Loucy (cell line): ENCODE measurements around the gene RNF135.
"Not testable (repeated sequence)": the region's sequence is repeated elsewhere in the genome, so short reads cannot be mapped to it uniquely, and the experiment has no call there.

ENCODE experiments used
- EZH2phosphoT487 ChIP-seq: fragments of 200-600 bp; IDR thresholded peaks from 2 replicates; pipeline ENCODE4 v1.6.1; 2018; ENCODE audit warnings: antibody characterized with exemption, mild to moderate bottlenecking, moderate library complexity, borderline replicate concordance
- TF ChIP-seq, protein P1 (sequence below): fragments of 200-600 bp; sonication (generic); conservative IDR thresholded peaks from 2 replicates; pipeline ENCODE4 v1.5.1; 2014; ENCODE audit warnings: mild to moderate bottlenecking, antibody characterized with exemption, low read length

DNA sequence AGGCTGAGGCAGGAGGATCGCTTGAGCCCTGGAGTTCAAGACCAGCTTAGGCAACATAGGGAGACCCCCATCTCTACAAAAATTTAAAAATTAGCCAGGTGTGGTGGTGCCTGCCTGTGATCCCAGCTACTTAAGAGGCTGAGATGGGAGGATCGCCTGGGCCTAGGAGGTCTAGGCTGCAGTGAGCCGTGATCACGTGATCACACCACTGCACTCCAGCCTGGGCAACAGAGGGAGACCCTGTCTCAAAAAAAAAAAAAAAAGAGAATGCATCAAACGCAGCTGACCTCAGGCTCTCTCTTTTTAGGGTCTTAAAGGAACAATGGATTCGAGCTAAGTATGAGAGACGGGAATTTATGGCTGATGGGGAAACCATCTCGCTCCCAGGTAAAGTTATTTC lies 39.3 kb upstream of the RNF135 start:
- TF ChIP-seq, protein P1, sequence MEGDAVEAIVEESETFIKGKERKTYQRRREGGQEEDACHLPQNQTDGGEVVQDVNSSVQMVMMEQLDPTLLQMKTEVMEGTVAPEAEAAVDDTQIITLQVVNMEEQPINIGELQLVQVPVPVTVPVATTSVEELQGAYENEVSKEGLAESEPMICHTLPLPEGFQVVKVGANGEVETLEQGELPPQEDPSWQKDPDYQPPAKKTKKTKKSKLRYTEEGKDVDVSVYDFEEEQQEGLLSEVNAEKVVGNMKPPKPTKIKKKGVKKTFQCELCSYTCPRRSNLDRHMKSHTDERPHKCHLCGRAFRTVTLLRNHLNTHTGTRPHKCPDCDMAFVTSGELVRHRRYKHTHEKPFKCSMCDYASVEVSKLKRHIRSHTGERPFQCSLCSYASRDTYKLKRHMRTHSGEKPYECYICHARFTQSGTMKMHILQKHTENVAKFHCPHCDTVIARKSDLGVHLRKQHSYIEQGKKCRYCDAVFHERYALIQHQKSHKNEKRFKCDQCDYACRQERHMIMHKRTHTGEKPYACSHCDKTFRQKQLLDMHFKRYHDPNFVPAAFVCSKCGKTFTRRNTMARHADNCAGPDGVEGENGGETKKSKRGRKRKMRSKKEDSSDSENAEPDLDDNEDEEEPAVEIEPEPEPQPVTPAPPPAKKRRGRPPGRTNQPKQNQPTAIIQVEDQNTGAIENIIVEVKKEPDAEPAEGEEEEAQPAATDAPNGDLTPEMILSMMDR: not testable (repeated sequence)
- not testable (repeated sequence) for TF ChIP-seq EZH2phosphoT487
